Measurements from ENCODE around the gene OPCML.

- TF ChIP-seq CTCF (IDR thresholded peaks at IDR 0.05) (no peak), POLR2A (IDR thresholded peaks at IDR 0.05) (no peak), POLR2AphosphoS5 (IDR thresholded peaks at IDR 0.05) (no peak), EP300 (IDR thresholded peaks at IDR 0.05) (no peak)
These were observed 456.9 kb downstream of the OPCML start for GRCh38 chr11:133075351-133075750.

Measured in suprapubic skin (tissue), 4 donors.